Measurements from ENCODE around the gene NPAS3.

DNA sequence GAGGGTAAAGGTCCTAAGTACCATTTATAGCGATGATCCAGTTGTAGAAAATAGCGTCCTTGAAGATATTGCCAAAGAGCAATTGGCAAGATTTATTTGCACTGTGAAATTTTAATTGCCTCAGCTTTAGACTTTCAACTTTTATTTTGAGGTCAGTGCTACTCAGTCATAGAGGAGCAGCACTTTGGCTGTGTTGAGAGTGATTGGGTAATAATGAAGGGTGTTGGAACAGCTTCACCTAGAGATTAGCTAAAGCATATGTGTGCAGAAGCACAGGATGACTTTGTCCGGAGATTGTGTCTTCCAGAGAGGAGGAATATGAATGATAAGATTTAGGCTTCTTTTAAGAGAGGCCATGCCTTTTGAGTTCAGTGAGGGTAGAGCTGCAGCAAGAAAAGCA is 164.8 kb downstream of the NPAS3 start:
- TF ChIP-seq, protein P1, sequence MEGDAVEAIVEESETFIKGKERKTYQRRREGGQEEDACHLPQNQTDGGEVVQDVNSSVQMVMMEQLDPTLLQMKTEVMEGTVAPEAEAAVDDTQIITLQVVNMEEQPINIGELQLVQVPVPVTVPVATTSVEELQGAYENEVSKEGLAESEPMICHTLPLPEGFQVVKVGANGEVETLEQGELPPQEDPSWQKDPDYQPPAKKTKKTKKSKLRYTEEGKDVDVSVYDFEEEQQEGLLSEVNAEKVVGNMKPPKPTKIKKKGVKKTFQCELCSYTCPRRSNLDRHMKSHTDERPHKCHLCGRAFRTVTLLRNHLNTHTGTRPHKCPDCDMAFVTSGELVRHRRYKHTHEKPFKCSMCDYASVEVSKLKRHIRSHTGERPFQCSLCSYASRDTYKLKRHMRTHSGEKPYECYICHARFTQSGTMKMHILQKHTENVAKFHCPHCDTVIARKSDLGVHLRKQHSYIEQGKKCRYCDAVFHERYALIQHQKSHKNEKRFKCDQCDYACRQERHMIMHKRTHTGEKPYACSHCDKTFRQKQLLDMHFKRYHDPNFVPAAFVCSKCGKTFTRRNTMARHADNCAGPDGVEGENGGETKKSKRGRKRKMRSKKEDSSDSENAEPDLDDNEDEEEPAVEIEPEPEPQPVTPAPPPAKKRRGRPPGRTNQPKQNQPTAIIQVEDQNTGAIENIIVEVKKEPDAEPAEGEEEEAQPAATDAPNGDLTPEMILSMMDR (conservative IDR thresholded peaks at IDR 0.05; ENCODE audit: low read depth, low read length): no peak
- TF ChIP-seq EZH2 (IDR thresholded peaks at IDR 0.05; ENCODE audit: low read length, unreplicated experiment): no peak
- no peak for TF ChIP-seq EZH2phosphoT487 (IDR thresholded peaks at IDR 0.05; ENCODE audit: borderline replicate concordance, low read length)

All from PC-3 (cell line).